Measurements from ENCODE around the gene ACOT8.
A peak's percentile ranks its signal among the peaks of the same experiment; 100 is the strongest.
"Not testable (repeated sequence)": the region's sequence is repeated elsewhere in the genome, so short reads cannot be mapped to it uniquely, and the experiment has no call there.

Gene ACOT8

DNA sequence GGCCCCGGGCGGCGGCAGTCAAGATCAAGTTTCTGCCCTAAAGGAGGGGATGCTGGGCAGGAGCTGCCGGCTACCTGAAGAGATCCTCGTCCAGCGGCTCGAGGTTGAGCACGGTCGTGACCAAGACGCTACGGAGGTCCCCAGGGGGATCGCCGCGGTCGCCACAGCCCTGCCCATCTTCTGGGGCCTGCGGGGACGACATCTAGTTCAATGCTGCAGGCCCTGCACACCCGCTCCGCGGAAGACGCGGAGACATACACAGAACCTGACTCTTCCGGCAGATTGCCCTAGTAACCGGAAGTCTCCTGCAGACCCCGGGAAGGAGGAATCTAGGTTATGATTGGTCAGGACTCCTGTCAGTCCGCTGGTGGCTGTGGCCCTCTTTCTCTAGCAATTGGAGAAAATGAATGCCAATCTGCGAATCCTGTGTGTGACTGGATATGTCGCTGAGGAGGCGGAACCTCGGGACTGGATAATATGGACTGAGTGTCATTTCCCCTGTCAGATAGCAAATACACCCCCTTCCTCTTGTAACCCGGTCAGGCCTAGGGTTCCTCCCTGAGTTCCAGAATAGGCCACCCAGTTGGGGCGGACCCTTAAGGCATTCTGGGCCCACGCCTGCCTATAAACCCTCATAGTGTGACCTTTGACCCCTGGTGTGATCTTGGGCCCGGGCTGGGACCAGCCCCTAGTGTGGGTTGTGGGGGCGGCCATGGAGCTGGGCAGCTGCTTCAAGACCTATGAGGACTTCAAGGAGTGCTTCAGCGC, at the start of gene ACOT8, which contains the start of gene ZSWIM3:
Gene ACOT8, minus strand, starts transcription at position 279 of the 768 bp plus-strand sequence. Its CDS starts 77 bp downstream, at position 202.
Gene ZSWIM3, plus strand, starts transcription at position 501 of the 768 bp plus-strand sequence. Its CDS starts 212 bp downstream, at position 713.
- DNase-seq: peak; percentile 100

DNA sequence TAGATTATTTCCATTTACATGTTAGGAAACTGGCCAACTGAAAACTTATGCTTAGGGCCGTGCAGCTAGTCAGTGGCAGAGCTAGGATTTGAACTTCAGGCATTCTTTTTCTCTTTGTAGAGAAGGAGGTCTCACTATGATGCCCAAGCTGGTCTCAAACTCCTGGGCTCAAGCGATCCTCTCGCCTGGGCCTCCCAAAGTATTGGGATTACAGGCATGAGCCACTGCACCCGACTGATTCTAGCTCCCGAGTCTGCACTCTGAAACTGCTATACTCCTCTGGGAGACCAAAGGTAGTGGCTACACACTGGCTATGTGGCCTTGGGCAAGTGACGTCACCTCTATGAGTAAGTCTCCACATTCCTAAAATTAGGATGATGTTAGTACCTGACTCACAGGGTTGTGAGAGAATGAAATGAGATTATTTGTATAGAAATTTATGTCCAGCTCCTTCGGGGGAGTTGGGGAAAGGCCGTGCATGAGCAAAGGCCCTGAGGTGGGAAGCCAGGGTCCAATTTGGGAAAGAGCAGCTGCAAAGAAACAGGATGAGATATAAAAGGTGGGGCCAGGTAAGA, 48.4 kb upstream of the ACOT8 start:
- DNase-seq: no peak

- DNase-seq: no peak
Measured at GRCh38 chr20:45904583-45905504, 47.7 kb upstream of the ACOT8 start.

GRCh38 chr20:45902199-45902701, 45.1 kb upstream of the ACOT8 start:
- DNase-seq: no peak

DNA sequence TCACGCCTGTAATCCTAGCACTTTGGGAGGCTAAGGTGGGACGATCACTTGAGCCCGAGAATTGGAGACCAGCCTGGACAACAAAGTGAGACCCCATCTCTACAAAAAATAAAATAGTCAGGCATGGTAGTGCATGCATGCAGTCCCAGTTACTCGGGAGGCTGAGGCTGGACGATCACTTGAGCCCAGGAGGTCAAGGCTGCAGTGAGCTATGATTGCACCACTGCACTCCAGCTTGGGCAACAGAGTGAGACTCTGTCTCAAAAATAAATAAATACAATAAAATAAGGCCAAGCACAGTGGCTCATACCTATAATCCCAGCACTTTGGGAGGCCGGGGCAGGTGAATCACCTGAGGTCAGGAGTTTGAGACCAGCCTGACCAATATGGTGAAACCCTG, 44.1 kb upstream of the ACOT8 start:
- DNase-seq: not testable (repeated sequence)

DNA sequence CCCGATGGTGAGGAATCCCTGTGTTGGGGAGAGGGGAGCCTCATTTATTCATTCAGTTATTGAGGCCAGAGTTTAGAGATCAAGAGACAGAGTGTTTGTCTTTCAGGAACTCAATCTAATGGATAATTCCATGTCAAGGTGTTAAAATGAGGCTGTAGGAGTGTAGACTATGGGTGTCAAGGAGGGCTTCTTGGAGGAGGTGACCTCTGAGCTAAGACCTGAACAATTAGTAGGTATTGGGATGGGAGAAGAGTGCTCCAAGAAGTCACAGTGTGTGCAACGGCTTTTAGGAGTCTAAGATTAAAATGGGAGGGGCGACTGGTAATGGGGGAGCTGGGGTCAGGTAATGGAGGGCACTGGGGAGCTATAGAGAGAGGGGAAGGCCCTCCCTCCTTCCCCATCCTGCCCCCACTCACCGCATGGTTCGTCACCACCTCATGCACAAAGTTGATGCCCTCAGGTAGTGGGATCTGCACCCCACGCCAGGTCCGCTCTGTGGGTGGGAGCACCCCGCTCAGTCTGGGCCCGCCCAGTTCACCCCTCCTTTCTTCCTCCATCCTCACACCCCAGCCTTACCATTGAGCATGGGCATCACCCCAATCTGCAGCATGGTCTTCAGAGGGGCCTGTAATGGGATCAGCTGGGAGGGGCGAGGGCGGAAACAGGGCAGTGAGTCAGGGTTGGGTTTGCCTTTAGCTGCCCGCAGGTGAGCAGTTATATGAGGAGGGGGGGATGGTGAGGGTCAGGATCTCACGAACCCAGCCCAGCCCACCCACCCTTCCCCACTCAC, 42.0 kb upstream of the ACOT8 start:
- no peak for DNase-seq

DNA sequence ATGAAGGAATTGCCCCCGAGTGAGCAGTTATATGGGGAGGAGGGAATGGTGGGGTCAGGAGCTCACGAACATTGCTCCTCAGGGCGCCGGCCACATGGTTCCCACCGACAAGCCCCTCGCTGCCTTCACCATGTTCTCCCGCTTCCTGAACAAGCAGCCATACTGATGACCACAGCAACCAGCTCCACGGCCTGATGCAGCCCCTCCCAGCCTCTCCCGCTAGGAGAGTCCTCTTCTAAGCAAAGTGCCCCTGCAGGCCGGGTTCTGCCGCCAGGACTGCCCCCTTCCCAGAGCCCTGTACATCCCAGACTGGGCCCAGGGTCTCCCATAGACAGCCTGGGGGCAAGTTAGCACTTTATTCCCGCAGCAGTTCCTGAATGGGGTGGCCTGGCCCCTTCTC, 41.1 kb upstream of the ACOT8 start:
- no peak for DNase-seq

- no peak for DNase-seq
Measured at GRCh38 chr20:45897692-45898091, 40.5 kb upstream of the ACOT8 start.

GRCh38 chr20:45897289-45897688, 40.1 kb upstream of the ACOT8 start:
- DNase-seq: no peak

GRCh38 chr20:45896641-45897161, 39.5 kb upstream of the ACOT8 start:
- DNase-seq: no peak

DNA sequence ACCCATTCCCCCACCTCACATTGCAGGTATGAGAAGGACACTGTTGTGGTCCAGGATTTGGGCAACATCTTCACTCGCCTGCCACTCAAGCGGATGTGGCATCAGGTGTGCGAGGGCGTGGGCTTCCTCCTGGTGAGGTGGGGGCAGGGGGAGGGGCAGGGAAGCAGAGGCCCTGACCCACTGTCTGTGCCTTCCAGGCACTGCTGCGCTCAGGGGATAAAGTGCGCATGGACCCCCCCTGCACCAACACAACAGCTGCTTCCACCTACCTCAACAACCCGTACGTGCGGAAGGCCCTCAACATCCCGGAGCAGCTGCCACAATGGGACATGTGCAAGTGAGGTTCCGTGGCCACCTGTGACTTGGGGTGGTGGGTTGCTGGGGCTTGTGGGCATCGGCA, 37.6 kb upstream of the ACOT8 start:
- DNase-seq: no peak

DNA sequence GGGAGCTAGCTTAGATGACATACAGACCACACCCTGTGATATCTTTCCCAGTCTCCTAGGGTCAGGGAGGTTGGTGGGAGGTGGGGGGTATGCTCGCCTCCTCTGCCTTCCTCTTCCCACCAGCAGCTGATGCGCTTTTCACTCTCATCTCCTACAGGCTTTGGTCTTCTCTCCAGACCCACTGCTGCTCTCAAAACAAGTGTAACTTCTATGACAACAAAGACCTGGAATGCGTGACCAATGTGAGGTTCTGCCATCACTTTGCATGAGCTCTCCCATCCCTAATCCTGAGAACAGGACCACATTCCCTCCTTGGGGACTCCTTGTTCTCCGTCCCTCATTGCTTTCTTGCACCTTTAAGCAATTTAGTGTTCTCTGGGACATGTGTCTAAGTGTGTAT, 36.6 kb upstream of the ACOT8 start:
- DNase-seq: no peak

DNA sequence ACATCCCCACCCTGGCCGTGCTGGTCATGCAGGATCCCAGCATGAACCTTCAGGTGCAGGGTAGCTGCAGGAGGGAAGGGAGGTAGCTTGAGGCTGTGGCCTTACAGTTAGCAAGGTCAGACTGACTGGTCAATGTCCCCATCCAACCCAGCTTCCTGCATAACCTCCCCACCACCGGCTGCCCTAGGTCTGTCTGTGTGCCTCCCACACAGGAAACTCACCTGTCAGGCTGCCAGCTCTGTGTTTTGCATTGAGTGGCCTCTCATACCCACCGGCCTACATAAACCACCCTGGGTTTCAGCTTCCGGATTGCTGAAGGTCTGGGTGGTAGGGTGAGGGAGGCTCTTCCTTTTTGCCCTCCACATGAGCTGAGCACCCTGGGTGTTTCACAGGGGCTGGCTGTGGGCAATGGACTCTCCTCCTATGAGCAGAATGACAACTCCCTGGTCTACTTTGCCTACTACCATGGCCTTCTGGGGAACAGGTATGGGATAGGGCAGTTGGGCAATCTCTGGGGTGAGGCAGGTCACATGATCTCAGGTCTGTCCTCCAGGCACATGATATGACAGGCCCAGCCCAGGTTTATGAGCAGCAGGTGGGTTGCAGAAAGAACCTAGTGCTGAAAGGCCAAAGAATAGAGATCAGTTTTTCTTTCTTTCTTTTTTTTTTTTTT, 35.8 kb upstream of the ACOT8 start:
- peak; percentile 35 for DNase-seq

GRCh38 chr20:45892049-45892825, 35.0 kb upstream of the ACOT8 start:
- DNase-seq: no peak

DNA sequence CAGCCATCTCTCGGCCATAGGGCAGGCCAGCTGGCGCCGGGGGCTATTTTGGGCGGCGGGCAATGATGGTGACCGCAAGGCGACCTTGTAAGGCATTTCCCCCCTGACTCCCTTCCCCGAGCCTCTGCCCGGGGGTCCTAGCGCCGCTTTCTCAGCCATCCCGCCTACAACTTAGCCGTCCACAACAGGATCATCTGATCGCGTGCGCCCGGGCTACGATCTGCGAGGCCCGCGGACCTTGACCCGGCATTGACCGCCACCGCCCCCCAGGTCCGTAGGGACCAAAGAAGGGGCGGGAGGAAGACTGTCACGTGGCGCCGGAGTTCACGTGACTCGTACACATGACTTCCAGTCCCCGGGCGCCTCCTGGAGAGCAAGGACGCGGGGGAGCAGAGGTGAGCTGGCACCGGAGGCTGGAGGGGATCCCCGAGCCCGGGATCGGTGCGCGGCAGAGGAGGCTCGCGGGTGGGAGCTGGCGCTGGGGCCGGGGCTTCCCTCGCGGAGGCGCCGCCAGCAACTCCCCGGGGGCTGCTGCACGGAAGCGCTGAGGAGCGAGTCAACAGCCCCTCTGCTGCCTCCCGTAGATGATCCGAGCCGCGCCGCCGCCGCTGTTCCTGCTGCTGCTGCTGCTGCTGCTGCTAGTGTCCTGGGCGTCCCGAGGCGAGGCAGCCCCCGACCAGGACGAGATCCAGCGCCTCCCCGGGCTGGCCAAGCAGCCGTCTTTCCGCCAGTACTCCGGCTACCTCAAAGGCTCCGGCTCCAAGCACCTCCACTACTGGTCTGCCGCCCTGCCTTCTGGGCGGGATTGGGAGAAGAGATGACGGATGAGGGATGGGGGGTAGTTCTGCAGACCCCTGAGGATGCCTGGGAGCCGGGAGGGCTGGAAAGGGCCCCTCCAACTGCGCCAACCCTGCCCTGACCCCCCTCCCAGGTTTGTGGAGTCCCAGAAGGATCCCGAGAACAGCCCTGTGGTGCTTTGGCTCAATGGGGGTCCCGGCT, 34.1 kb upstream of the ACOT8 start, which contains the start of the genes CTSA and NEURL2:
Gene CTSA, plus strand, starts transcription at position 351 of the 999 bp plus-strand sequence. Its CDS starts 234 bp downstream, at position 585.
Gene NEURL2, minus strand, starts transcription at position 224 of the 999 bp plus-strand sequence. Its CDS starts 217 bp downstream, at position 7.
- DNase-seq: peak; percentile 84

- DNase-seq: peak; percentile 52
Measured at GRCh38 chr20:45890077-45890984, 33.1 kb upstream of the ACOT8 start.

- DNase-seq: no peak
Measured at GRCh38 chr20:45888681-45889080, 31.5 kb upstream of the ACOT8 start.

DNA sequence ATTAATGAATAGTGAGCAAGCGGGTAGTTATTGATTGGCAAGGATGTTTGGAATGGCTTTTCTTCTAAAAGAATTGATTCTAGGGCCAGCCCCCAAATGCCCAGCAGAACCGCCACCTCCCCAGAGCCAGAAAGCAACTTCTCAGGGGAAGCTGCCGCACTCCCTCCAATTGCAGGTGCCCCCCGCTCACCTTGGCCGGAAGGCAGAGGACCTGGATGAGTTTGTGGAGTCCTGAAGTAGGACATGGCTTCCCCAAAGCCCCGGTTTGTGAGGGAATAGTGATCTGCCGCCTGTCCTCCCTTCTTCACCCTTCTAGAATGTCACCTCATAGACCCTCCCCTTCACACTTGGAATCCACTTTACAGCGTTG, 30.1 kb upstream of the ACOT8 start, which contains the start of gene SPATA25:
Gene SPATA25, minus strand, starts transcription at position 277 of the 370 bp plus-strand sequence. Its CDS starts 32 bp downstream, at position 245.
- no peak for DNase-seq
